NCI-H1694 treated with DMSO at 0.1 percent for 48 hours (cell line): Measurements from ENCODE around the gene RAB40AL.
"Not testable (repeated sequence)": the region's sequence is repeated elsewhere in the genome, so short reads cannot be mapped to it uniquely, and the experiment has no call there.

Experiments
- DNase-seq: peaks from one replicate; lab custom pipeline; 2025; lab: John Stamatoyannopoulos, UW

RAB40AL gene

GRCh38 chrX:102936972-102937371 lies at the start of gene RAB40AL:
RAB40AL (plus strand) TSS chrX:102937272; CDS start chrX:102937319, 47 bp downstream.
- DNase-seq = not testable (repeated sequence)

DNA sequence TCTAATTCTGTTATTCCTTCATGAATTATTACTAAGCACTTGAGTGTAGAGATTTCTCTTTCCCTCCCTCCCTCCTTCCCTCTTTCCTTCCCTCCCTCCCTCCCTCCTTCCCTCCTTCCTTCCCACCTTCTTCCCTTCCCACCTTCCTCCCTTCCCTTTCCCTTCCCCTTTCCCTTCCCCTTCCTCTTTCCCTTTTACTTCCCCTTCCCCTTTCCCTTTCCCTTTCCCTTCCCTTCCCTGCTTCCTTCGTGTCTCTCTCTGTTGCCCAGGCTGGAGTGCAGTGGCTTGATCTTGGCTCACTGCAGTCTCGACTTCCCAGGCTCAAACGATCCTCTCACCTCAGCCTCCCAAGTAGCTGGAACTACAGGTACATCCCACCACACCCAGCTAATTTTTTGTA lies 49.4 kb upstream of the RAB40AL start:
- no peak for DNase-seq

DNA sequence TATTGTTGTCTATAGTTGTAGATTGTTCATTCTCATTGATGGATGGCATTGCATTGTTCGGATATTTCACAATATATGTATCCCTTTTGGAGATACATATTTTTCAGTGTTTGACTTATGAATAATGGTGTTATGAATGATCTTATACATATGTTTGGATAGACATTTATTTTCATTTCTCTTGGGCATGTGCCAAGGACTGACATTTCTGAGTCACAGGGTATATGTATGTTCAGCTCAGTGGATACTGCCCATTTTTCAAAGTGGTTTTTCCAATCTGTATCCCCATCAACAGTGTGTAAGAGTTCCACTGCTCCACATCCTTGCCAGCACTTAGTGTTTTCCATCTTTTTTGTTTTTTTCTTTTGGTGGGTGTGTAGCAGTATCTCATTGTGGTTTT lies 45.0 kb upstream of the RAB40AL start:
- DNase-seq = no peak

DNA sequence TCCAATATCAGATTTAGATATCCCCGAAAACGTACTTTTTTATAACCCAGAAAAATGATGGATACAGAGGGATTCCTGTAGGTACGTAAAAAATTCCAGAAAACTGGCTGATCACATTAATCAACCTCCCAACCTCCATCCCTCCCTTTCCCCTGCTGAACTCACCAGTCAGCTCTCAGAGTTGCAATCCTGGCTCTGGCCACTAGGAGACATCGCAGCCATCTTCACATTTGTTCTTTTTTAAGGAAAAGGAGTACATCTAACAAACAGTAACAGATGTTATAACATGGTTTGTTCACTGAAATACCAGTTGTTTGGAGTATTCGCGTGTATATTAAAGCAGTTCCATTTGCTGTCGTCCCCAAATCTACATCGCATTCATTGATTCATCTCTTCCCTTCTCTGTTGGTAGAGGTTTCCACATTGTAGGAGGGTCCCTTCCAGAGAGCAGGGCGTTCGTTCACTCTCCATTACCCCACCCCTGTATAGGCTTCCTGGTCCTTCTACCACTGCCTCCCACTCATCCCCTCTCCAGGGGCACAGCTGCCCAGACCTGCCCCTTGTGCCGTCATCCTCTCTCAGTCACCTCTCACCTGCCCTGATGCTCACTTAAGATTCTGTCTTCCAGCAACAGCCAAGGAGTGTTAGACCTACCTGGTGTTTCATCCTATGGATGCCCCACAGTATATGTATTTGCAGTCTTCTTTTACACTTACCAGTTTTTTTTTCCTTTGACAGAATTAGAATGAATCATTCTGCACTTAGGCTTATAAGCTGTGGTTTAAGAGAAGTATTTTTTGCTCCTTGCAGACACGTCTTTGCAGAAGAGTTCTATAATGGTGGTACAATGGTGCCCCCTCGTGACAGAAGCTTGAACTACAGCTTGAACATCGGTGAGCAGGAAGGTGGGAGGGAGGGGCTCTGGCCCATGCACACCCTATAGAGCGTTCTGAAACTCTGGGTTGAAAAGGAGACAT lies 36.8 kb upstream of the RAB40AL start:
- peak; percentile 66 for DNase-seq

GRCh38 chrX:102902355-102902754 lies 34.7 kb upstream of the RAB40AL start:
- no peak for DNase-seq

- no peak for DNase-seq
Measured at GRCh38 chrX:102930990-102931756, 5.9 kb upstream of the RAB40AL start.

DNA sequence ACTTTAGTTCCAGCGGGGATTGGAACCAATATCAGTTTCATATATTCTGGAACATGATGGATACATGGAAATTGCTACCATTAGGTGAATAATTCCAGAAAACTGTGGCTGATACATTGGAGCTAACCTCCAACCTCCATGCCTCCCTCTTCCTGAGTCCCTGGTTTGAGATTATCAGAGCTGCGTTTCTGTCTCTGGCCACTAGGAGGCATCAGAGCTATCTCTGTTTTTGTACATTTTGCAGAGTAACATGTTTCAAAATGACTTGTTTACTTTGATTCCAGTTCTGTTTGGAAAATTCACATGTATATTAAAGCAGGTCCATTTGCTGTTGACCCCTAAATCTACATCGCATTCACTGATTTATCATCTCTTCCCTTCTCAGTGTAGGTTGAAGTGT lies 2.4 kb upstream of the RAB40AL start:
- DNase-seq = peak; percentile 10

GRCh38 chrX:102950908-102951866 lies 14.1 kb downstream of the RAB40AL start:
- peak; percentile 85 for DNase-seq

- DNase-seq = no peak
Measured at GRCh38 chrX:102957751-102958150, 20.7 kb downstream of the RAB40AL start.

GRCh38 chrX:102958794-102959193 lies 21.7 kb downstream of the RAB40AL start:
- DNase-seq = no peak

DNA sequence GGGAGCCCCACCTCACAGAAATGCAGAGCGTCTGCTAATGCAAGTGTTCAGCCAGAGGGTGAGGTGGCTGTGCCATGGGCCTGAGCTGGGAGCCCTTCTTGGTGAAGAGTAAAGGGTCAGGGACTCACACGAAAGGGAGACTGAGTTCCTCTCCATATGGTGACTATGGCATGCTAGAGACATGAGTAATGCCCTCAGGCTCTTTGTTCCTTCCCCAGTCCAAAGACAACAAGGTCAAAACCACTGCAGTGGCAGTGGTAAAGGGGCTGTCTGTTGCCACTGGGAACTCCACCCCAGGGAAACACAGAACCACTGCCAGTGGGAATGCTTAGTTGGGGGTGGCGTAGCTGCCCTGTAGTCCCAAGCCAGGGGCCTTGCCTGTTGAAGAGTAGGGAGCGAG lies 22.4 kb downstream of the RAB40AL start:
- no peak for DNase-seq

DNA sequence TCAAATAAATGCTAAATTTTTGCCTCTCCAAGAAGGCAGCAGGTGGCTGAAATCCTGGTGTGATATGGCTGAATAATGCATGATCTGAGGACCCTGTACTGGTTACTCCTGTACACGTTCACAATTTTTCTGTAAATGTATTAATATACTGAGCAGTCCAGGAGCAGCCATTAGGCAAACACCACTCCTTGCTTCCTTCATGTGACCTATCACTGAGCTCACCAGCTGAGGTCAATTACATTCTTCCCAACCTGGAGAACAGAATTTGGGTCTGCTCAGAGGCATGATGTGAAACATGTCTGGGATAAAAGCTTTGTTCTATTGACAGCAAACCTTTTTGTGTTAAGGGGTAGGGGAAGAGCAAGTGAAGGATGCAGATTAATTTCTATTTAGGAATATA lies 26.9 kb downstream of the RAB40AL start:
- no peak for DNase-seq

DNA sequence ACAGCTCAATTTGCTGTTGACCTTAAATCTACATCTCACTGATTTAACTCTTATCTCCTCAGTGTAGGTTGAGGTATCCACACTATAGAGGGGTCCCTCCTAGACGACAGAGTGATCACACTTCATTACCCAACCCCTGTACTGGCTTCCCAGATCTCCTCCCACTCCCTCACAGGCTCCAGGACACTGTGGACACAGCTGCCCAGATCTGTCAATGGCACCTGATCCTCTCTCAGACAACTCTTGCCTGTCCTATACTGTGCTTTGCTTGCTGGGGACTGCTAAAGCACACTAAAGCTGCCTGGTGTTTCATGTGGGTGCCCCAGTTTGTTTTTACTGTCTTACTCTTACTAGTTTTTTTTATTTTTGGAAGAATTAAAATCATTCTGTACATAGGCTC lies 27.9 kb downstream of the RAB40AL start:
- DNase-seq = no peak

DNA sequence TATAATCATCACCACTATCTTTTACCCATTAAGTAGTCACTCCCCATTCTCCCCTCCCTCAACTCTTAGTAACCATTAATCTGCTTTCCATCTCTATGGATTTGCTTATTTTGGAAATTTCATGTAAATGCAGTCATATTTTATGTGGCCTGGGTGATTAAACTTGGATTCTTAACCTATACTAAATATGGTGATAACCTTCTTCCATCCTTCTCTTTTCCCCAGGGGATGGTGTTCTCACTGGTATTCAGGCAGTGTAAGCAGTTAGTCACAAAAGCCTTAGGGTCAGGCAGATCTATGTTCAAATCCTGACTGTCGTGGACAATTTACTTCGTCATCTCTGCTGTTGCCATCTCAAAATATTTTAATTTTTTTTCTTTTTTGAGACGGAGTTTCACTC lies 29.6 kb downstream of the RAB40AL start:
- DNase-seq = no peak

- no peak for DNase-seq
Measured at GRCh38 chrX:102968216-102968615, 31.1 kb downstream of the RAB40AL start.

DNA sequence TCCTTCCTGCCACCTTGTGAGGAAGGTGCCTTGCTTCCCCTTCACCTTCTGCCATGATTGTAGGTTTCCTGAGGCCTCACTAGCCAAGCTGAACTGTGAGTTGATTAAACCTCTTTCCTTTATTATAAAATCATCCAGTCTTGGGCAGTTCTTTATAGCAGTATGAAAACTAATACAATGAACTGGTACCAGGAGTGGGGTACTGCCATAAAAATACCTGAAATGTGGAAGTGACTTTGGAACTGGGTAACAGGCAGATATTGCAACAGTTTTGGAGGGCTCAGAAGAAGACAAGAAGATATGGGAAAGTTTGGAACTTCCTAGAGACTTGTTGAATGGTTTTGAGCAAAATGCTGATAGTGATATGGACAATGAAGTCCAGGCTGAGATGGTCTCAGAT lies 34.5 kb downstream of the RAB40AL start:
- not testable (repeated sequence) for DNase-seq

DNA sequence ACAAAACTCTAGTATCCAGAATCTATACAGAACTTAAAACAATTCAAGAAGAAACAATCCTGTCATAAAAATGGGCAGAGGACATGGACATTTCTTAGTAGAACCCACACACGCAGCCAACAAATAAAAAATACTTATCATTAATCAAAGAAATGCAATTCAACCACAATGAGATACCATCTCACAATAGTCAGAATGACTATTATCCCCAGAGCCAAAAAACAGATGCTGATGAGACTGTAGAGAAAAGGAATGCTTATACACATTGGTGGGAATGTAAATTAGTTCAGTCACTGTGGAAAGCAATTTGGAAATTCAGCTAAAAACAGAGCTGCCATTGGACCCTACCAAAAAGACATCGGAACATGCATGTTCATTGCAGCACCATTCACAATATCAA lies 37.9 kb downstream of the RAB40AL start:
- DNase-seq = no peak

- no peak for DNase-seq
Measured at GRCh38 chrX:102976286-102976685, 39.2 kb downstream of the RAB40AL start.

DNA sequence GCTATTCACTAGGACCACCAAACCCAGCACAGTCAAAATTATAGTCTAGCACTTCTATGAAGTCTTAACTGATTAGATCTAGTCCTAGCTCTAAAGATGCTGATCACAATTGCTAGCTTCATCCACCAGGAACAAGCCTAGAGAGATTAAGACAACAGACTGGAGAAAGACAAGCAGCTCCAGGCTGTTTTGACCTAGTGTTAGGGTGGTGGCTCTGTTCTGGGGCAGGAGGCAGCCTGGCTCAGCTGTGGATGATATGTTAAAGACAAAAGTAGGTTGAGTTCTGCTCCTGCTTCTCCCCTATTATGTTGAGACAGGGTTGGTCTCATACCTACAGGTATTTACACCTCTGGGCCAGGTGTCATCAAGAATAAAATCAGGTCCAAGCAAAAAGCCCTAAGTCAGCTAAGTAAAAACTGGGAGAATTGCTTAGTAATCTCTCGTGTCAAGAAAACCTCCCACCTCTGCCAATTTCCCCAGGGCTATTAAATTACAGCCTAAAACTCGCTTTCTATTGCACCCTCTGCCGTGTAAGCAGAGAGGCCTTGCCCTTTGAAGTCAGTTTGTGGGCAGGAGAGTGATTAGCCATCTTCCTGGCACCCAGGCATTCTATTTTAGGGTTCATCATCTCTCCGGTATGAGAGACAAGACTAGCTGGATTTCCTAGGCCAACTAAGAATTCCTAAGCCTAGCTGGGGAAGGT lies 39.9 kb downstream of the RAB40AL start:
- DNase-seq = no peak

- no peak for DNase-seq
Measured at GRCh38 chrX:102978594-102978993, 41.5 kb downstream of the RAB40AL start.

GRCh38 chrX:102979536-102979935 lies 42.5 kb downstream of the RAB40AL start:
- no peak for DNase-seq
